ENCODE data around the gene CPEB4.

CPEB4 gene

GRCh38 chr5:173881811-173882575 is 6.2 kb upstream of the CPEB4 start:
- no peak for DNase-seq (ENCODE audit: low read depth in 1 of 2, low spot score in 1 of 2)
- Histone ChIP-seq H3K27me3 (ENCODE audit: insufficient read depth, poor library complexity, severe bottlenecking) (no peaks in the 10 kb centered on the region), H3K4me3 (replicated peaks; ENCODE audit: insufficient read depth, low read length) (no peak overlapping the region), H3K27ac (replicated peaks) (no peak overlapping the region)
- TF ChIP-seq GABPA (IDR thresholded peaks at IDR 0.05; ENCODE audit: low read depth) (no peak), REST (IDR thresholded peaks at IDR 0.05; ENCODE audit: insufficient replicate concordance, low read depth) (no peak), POLR2AphosphoS5 (IDR thresholded peaks at IDR 0.05; ENCODE audit: low read depth) (no peak), SPI1 (IDR thresholded peaks at IDR 0.05; ENCODE audit: borderline replicate concordance, low read depth) (no peak)
- TF ChIP-seq, protein P1, sequence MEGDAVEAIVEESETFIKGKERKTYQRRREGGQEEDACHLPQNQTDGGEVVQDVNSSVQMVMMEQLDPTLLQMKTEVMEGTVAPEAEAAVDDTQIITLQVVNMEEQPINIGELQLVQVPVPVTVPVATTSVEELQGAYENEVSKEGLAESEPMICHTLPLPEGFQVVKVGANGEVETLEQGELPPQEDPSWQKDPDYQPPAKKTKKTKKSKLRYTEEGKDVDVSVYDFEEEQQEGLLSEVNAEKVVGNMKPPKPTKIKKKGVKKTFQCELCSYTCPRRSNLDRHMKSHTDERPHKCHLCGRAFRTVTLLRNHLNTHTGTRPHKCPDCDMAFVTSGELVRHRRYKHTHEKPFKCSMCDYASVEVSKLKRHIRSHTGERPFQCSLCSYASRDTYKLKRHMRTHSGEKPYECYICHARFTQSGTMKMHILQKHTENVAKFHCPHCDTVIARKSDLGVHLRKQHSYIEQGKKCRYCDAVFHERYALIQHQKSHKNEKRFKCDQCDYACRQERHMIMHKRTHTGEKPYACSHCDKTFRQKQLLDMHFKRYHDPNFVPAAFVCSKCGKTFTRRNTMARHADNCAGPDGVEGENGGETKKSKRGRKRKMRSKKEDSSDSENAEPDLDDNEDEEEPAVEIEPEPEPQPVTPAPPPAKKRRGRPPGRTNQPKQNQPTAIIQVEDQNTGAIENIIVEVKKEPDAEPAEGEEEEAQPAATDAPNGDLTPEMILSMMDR (IDR thresholded peaks at IDR 0.05; ENCODE audit: insufficient read depth, low read length): no peak

GRCh38 chr5:173882632-173883031 is 5.5 kb upstream of the CPEB4 start:
- no peak for DNase-seq (ENCODE audit: low read depth in 1 of 2, low spot score in 1 of 2)
- no peak overlapping the region for H3K27ac ChIP-seq (replicated peaks)
- TF ChIP-seq REST (IDR thresholded peaks at IDR 0.05; ENCODE audit: insufficient replicate concordance, low read depth) (no peak), GABPA (IDR thresholded peaks at IDR 0.05; ENCODE audit: low read depth) (no peak), SPI1 (IDR thresholded peaks at IDR 0.05; ENCODE audit: borderline replicate concordance, low read depth) (no peak), POLR2AphosphoS5 (IDR thresholded peaks at IDR 0.05; ENCODE audit: low read depth) (no peak)
- TF ChIP-seq, protein P1 (IDR thresholded peaks at IDR 0.05; ENCODE audit: insufficient read depth, low read length): no peak
- H3K27me3 ChIP-seq (ENCODE audit: insufficient read depth, poor library complexity, severe bottlenecking): no peaks in the 10 kb centered on the region
- H3K4me3 ChIP-seq (replicated peaks; ENCODE audit: insufficient read depth, low read length): no peak overlapping the region

DNA sequence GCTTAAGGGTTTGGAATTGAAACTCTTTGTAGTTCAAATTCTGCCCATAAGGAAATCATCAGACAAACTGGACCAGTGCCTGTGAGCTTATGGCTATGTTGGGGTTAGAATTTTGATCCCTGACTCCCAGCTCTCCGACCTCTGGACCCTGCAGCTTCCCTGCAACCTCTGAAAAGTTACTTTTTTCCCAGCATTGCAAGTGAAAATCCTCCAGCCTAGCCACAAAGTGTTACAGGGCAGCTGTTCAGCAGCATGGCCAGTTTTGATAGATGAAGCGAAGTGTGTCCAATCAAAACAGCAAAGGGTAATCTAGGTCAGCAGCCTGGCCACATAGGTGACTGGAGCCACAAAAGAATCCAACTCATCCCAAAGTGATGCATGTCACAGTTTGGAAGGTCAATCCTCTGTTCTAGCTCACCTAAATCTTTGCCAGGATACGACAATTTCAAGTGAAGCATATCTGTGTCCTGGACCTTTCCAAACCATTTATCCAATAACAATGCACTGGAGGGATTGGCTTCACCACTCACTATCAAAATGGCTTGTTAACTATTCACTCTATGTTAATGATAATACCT is 4.7 kb upstream of the CPEB4 start:
- Histone ChIP-seq H3K4me3 (replicated peaks; ENCODE audit: insufficient read depth, low read length) (no peak overlapping the region), H3K27me3 (ENCODE audit: insufficient read depth, poor library complexity, severe bottlenecking) (no peaks in the 10 kb centered on the region), H3K27ac (replicated peaks) (no peak overlapping the region)
- TF ChIP-seq GABPA (IDR thresholded peaks at IDR 0.05; ENCODE audit: low read depth) (no peak), SPI1 (IDR thresholded peaks at IDR 0.05; ENCODE audit: borderline replicate concordance, low read depth) (no peak), POLR2AphosphoS5 (IDR thresholded peaks at IDR 0.05; ENCODE audit: low read depth) (no peak), REST (IDR thresholded peaks at IDR 0.05; ENCODE audit: insufficient replicate concordance, low read depth) (no peak)
- TF ChIP-seq, protein P1 (IDR thresholded peaks at IDR 0.05; ENCODE audit: insufficient read depth, low read length): no peak
- DNase-seq (ENCODE audit: low read depth in 1 of 2, low spot score in 1 of 2): no peak

Data from HL-60 (cell line).